Right hindlimb (tissue), 1 donor: ENCODE measurements around the gene OXCT1.
"Not testable (repeated sequence)": the region's sequence is repeated elsewhere in the genome, so short reads cannot be mapped to it uniquely, and the experiment has no call there.

Source experiments
- DNase-seq: peaks from one replicate; pipeline ENCODE4 v3.0.0-alpha.2; 2018

OXCT1 gene

DNA sequence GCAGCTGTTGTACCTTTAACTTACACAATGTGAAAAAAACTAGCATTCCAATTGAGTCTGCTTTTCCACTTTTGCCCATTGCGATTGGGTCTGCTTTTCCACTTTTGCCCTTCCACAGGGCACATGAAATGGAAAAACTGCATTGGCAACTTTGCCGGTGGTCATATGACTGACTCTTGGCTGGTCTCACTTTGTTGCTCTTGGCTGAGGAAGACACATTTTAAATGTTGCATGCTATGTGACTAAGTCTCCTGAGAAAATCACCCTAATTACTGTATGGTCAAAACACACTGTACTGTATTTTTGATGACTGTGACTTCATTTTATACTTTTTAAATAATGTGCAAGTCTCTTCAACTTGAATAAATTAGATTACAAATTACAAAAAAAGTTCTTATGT lies 1.6 kb upstream of the OXCT1 start:
- peak; percentile 86 for DNase-seq

- DNase-seq: no peak
Observed at GRCh38 chr5:41870627-41871048, 413 bp upstream of the OXCT1 start.

- DNase-seq: no peak
Observed at GRCh38 chr5:41869151-41869723, 988 bp downstream of the OXCT1 start.

DNA sequence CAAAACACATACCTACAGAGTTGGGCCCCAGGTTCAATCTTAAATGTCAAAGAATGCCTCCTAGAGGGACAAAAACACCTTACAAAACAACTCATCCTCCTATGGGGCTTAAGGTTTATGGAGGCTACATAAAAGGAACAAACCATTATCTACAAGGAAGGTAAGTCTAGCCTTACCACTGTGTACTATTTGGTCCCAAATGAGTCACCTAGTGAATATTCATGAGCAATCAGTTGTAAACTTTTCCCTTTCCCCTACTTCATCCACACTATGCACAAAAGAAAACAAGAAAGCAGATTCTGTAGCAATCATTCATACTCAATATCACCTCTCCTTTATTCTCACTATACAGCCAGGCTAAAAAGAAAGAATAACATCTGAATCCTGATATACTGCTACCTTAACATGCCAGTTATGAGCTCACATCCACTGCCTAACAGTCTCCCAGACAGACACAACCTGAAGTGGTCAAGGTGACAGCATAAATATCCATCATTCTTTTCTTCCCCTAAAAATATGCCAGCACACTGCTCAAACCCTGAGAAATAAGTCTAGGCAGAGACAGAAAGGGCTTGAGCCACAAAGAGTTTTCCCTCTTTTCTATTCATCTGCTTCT lies 6.2 kb downstream of the OXCT1 start:
- no peak for DNase-seq

DNA sequence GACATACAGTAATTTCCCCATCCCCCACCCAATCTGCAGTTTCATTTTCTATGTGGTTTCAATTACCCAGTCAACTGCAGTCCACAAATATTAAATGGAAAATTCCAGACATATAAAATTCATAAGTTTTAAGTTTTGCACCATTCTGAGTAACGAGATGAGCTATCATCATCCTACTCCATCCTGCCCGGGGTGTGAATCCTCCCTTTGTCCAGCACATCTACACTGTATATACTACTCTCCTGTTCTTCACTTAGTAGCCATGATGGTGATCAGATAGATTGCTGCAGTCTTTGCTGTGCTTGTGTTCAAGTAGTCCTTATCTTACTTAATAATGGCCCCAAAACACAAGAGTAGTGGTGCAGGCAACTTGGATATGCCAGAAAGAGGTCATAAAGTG lies 11.3 kb downstream of the OXCT1 start:
- no peak for DNase-seq

DNA sequence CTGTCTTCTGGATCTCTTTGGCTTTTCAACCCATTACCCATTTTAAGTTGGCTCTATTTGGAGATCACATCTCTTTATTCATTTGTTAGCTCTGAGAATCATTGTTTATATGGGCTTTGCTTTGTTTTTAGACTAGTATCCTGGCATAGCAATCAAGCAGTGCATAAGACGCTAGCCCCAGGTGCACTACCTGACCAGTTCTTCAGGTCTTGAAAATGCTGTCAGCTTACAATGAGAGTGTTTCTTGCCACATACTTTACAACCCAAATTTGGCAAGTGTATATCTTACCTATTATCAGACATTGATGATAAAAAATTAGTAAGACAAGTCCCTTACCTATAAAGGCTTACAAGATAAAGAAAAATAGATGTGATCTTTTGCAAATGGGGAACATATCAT lies 12.2 kb downstream of the OXCT1 start:
- no peak for DNase-seq

DNA sequence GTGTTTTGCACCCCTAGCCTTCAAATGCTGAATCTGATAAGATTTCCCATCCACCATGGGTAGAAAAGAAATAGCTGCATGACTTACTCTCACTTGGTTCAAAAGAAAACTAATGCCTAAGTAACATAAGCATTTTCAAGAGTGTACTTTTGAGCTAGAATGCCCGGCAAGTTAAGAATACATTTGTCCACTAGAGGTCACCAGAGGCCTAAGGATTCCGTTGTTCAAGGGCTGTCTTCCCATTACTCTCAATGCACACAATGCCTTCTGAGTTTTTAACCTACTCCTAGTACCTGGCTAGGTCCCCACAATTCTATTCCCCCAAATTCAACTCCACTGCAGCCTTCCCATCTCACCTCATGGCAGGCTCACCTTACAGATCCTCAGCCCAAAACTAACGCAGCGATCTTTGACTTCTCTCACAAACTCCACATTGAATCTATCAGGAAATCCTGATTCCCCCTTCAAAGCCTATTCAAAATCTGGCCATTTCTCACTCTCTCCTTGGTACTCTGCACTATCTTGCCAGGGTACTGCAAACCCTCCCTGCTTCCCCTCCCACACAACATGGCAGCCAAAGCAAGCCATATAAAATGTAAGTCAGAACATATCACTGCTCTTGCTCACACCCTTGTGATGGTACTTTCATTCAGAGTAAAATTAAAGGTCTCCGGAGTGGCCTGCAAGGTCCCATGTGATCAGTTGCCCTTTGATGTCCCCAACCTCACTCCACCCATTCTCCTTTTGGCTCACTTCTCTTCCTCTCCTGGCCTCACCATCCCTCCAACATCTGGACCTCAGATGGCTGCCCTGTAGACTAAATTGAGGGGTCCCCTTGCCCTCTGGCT lies 13.4 kb downstream of the OXCT1 start:
- DNase-seq: peak; percentile 62

DNA sequence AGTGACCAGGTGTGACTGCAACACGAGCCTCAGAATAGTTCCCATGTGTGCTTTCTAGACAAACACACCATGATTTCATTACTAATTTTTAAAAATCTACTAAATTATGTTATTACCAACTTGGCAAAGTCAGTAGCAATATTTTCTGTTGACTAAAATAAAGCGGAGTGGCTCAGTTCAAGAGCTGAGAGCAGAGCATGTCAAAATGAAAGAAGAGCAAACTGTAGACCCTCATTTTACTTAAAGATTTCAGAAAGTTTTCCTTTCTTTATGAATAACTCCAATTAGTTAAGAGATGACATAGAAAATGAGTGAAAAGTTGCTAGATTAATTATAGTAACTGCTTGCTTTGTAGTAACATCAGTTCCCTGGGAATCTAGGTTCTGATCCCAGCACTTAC lies 17.9 kb downstream of the OXCT1 start:
- no peak for DNase-seq

- DNase-seq: no peak
Observed at GRCh38 chr5:41851116-41851515, 19.1 kb downstream of the OXCT1 start.

DNA sequence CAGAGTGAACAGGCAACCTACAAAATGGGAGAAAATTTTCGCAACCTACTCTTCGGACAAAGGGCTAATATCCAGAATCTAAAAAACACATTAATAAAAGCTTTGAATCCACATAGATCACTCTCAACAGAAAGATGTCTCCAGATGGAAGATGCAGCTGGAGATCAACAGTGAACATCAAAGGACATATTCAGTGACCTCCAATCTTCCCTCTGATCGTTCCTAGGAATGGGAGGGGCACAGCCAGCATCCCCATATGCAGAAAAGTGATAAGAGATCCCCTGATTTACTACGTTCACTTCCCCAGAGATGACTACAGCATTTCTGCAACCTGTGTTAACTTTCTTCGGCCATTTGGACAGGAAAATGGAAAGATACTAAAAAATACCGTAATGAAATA lies 21.2 kb downstream of the OXCT1 start:
- DNase-seq: no peak

DNA sequence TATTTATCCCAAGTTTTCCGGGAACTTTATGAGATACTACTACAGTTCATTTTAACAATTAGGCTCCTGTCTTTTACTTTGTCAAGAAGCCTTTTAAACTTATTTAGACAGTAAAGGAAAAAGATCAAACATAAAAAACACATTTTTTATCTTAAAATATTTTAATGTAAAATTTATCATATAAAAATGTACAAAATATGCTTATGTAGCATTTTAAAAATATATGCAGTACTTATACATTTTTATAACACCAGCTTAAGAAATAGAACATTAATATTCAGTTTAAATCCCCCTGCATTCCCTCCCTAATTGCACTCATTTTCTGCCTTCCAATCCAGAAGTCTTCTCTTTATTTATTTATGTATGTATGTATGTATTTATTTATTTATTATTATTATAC lies 24.5 kb downstream of the OXCT1 start:
- DNase-seq: not testable (repeated sequence)

DNA sequence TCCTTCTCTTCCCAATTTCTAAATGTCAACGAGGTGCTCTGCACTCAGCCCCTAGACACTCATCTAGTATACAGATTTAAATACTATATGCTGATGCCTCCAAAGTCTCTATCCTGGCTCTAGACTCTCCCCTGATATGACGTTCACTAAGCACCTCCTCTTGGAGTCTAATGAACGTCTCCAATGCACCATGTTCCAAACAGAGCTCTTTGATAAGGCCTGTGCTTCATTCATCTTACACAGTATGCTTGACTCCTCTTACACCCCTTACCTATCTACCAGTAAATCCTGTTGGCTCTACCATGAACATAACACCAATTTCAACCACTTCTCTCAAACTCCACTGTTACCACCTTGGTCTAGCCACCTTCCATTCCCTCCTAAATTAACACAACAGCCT lies 25.7 kb downstream of the OXCT1 start:
- no peak for DNase-seq

- DNase-seq: no peak
Observed at GRCh38 chr5:41843456-41844370, 26.5 kb downstream of the OXCT1 start.

- no peak for DNase-seq
Observed at GRCh38 chr5:41842777-41843176, 27.4 kb downstream of the OXCT1 start.

GRCh38 chr5:41841325-41841724 lies 28.9 kb downstream of the OXCT1 start:
- DNase-seq: no peak

DNA sequence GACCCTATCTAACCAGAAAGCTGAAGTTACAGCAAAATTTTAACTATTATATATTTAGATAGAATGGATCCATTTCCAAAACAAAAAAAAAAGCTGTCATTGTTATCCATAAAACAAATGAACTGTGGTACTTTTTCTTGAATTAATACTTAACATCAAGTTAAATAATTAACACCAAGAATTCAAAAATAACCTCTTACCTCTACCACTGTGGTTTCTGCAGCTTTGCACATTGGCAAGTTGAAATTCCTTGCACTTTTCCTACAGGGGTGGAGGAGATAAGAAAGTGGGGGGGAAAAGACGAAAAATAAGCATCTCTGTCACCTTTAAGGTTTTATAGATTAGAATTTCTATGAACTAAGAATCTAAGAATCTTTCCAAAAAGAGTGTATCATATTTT lies 30.0 kb downstream of the OXCT1 start:
- no peak for DNase-seq

GRCh38 chr5:41837793-41838192 lies 32.4 kb downstream of the OXCT1 start:
- DNase-seq: no peak

GRCh38 chr5:41835645-41836044 lies 34.6 kb downstream of the OXCT1 start:
- DNase-seq: peak; percentile 39

- DNase-seq: no peak
Observed at GRCh38 chr5:41834506-41834905, 35.7 kb downstream of the OXCT1 start.

GRCh38 chr5:41832430-41832829 lies 37.8 kb downstream of the OXCT1 start:
- DNase-seq: no peak

- DNase-seq: no peak
Observed at GRCh38 chr5:41831155-41831554, 39.1 kb downstream of the OXCT1 start.

GRCh38 chr5:41827792-41828191 lies 42.4 kb downstream of the OXCT1 start:
- no peak for DNase-seq

DNA sequence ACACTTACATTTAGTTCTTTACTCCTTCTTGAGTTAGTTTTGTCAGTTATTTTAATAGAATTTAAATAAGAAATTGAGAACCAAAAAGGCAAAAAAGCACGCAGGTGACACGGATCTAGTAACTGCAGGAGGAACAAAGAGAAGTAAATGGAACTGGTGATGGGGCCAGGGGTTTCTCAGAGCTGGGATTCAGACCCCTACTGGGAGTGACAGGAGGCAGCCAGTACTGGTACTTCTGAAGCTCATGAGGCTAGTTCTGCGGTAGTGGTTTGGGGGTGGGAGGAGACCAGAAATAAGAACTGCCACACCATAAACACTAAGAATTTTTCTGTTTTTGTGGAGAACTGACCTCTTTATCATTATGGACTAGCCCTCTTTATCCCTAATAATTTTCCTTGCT lies 48.2 kb downstream of the OXCT1 start:
- no peak for DNase-seq
